Lower lobe of right lung (tissue), 2 donors: ENCODE measurements around the gene C13orf46. TPM values are rescaled to one million over a fixed set of nuclear protein-coding genes. Genes with fewer than 3 reads are reported as not detected.

Experiments
- ATAC-seq, 2 donors: fragments of 200-7000 bp; cut with Tn5 transposase; one replicate each; pipeline ENCODE4 v1.9.1; 2020 to 2022; ENCODE audit warnings: mild to moderate bottlenecking in 2 of 2, moderate library complexity in 2 of 2
- DNase-seq: peaks from one replicate; pipeline ENCODE4 v3.0.0-alpha.2; 2020
- H3K27ac ChIP-seq: fragments of 200-600 bp; one replicate; pipeline ENCODE4 v1.8.0; 2022
- H3K27me3 ChIP-seq: fragments of 200-600 bp; one replicate; pipeline ENCODE4 v1.8.0; 2022; ENCODE audit warnings: low read depth
- H3K36me3 ChIP-seq: fragments of 200-600 bp; one replicate; pipeline ENCODE4 v1.8.0; 2022; ENCODE audit warnings: mild to moderate bottlenecking
- H3K4me1 ChIP-seq: fragments of 200-600 bp; one replicate; pipeline ENCODE4 v1.8.0; 2022
- H3K4me3 ChIP-seq: fragments of 200-600 bp; one replicate; pipeline ENCODE4 v1.8.0; 2022; ENCODE audit warnings: mild to moderate bottlenecking
- H3K9me3 ChIP-seq: fragments of 200-600 bp; one replicate; pipeline ENCODE4 v1.8.0; 2022
- CTCF ChIP-seq: fragments of 200-600 bp; IDR thresholded peaks from one replicate; pipeline ENCODE4 v1.8.0; 2022; ENCODE audit warnings: antibody characterized with exemption, mild to moderate bottlenecking
- intact Hi-C: fragments of 100-400 bp; cut with DNase I; formaldehyde crosslinking; loops from one replicate; pipeline ENCODE4 v1.11.0; 2022
- total RNA-seq: library from RNA; stranded (reverse); fragmentation: NEBNext Ultra II Directional; extraction: Animal tissue kit (Norgen Biotek cat#: 25700); gene quantifications from one replicate; pipeline ENCODE4 v1.2.1, GENCODE V29; 2021
- donor health status: DM: no; HTN: yes; CAD: no; lungs with severe emphysema.

The C13orf46 gene
- total RNA-seq, 1 donor from 2014 or later = 14.0 TPM

- ATAC-seq (peak in 1 of 2 donors; percentile 2), DNase-seq (no peak)
- H3K9me3 ChIP-seq = no peaks in the 10 kb centered on the region
- H3K27ac ChIP-seq = no peak overlapping the region
- H3K4me3 ChIP-seq = no peak overlapping the region
- peaks cover 4% of the 10 kb centered on the region for H3K27me3 ChIP-seq
- H3K36me3 ChIP-seq = no peaks in the 10 kb centered on the region
- H3K4me1 ChIP-seq = peaks cover 7% of the 10 kb centered on the region
- intact Hi-C loops = no loop called here
- TF ChIP-seq CTCF = no peak
Observed at GRCh38 chr13:113939129-113939943, 34.5 kb downstream of the C13orf46 start.

- peak in 1 of 2 donors; percentile 4 for ATAC-seq
- Histone ChIP-seq H3K4me3 (no peak overlapping the region), H3K27ac (no peak overlapping the region), H3K9me3 (no peaks in the 10 kb centered on the region), H3K36me3 (no peaks in the 10 kb centered on the region), H3K27me3 (peaks cover 4% of the 10 kb centered on the region), H3K4me1 (peaks cover 7% of the 10 kb centered on the region)
- intact Hi-C loops = no loop called here
- TF ChIP-seq CTCF = no peak
- no peak for DNase-seq
Observed at GRCh38 chr13:113938716-113939115, 35.2 kb downstream of the C13orf46 start.

GRCh38 chr13:113938246-113938645 is 35.6 kb downstream of the C13orf46 start:
- no peak overlapping the region for H3K27ac ChIP-seq
- H3K9me3 ChIP-seq = no peaks in the 10 kb centered on the region
- DNase-seq = no peak
- H3K27me3 ChIP-seq = peaks cover 4% of the 10 kb centered on the region
- H3K4me3 ChIP-seq = no peak overlapping the region
- H3K4me1 ChIP-seq = peaks cover 7% of the 10 kb centered on the region
- no peaks in the 10 kb centered on the region for H3K36me3 ChIP-seq
- intact Hi-C loops = no loop called here
- TF ChIP-seq CTCF = no peak
- no peak for ATAC-seq

GRCh38 chr13:113937527-113938180 is 36.2 kb downstream of the C13orf46 start:
- no peaks in the 10 kb centered on the region for H3K9me3 ChIP-seq
- ATAC-seq = no peak
- no peak overlapping the region for H3K27ac ChIP-seq
- no peak for TF ChIP-seq CTCF
- H3K4me3 ChIP-seq = no peak overlapping the region
- no peaks in the 10 kb centered on the region for H3K36me3 ChIP-seq
- DNase-seq = no peak
- H3K27me3 ChIP-seq = peaks cover 4% of the 10 kb centered on the region
- peaks cover 7% of the 10 kb centered on the region for H3K4me1 ChIP-seq
- intact Hi-C loops = no loop called here

- Histone ChIP-seq H3K27ac (no peak overlapping the region), H3K4me1 (peaks cover 7% of the 10 kb centered on the region), H3K4me3 (no peak overlapping the region), H3K9me3 (no peaks in the 10 kb centered on the region), H3K36me3 (no peaks in the 10 kb centered on the region), H3K27me3 (peaks cover 4% of the 10 kb centered on the region)
- ATAC-seq = no peak
- TF ChIP-seq CTCF = no peak
- intact Hi-C loops = no loop called here
- DNase-seq = no peak
Observed at GRCh38 chr13:113937073-113937472, 36.8 kb downstream of the C13orf46 start.
